SK-N-SH (cell line): ENCODE results near the gene RBMS3. TPM values are rescaled to one million over a fixed set of nuclear protein-coding genes. Genes with fewer than 3 reads are reported as not detected.

Experiments
- CTCF ChIA-PET: fragments of 300-600, 350-600 bp; formaldehyde crosslinking; extraction: SDS; loops from one replicate; lab custom pipeline; 2021; lab: Yijun Ruan, JAX
- POLR2A ChIA-PET: fragments of 350-600 bp; sonication (Branson Sonifier 250); formaldehyde crosslinking; extraction: SDS; loops from one replicate; lab custom pipeline; 2020; ENCODE audit warnings: antibody characterized with exemption, inconsistent platforms; lab: Yijun Ruan, JAX
- DNase-seq: peaks from one replicate; pipeline ENCODE4 v3.0.0; 2012
- H2AFZ ChIP-seq: fragments of 200-600 bp; sonication (generic); 2 replicates; pipeline ENCODE4 v1.8.1; 2016; ENCODE audit warnings: antibody characterized with exemption, mild to moderate bottlenecking, low read depth
- H3F3A ChIP-seq: fragments of 200-600 bp; sonication (generic); replicated peaks from 2 replicates; pipeline ENCODE3; 2016; ENCODE audit warnings: antibody characterized with exemption, mild to moderate bottlenecking; ENCODE audit not compliant: insufficient read depth
- H3K27ac ChIP-seq, 2 experiments: fragments of 200-500 bp in 1 of 2; fragments of 200-600 bp in 1 of 2; sonication (Bioruptor generic) in 1 of 2; sonication (generic), shearing (Covaris generic) in 1 of 2; 2 replicates each; pipeline versions ENCODE4 v1.5.1 to v1.6.1; 2014 to 2016; ENCODE audit warnings: low read depth in 2 of 2, inconsistent platforms in 1 of 2, low read length in 1 of 2, mild to moderate bottlenecking in 1 of 2, mixed read lengths in 1 of 2
- H3K27me3 ChIP-seq: fragments of 200-600 bp; sonication (generic), shearing (Covaris generic); 2 replicates; pipeline ENCODE4 v1.6.1; 2016; ENCODE audit warnings: mixed run types; ENCODE audit not compliant: insufficient read depth
- H3K36me3 ChIP-seq, 2 experiments: fragments of 200-500 bp in 1 of 2; fragments of 200-600 bp in 1 of 2; sonication (Bioruptor generic) in 1 of 2; sonication (generic) in 1 of 2; replicated peaks in 1 of 2; 2 replicates each; pipeline versions ENCODE3 to v1.5.1; 2014 to 2016; ENCODE audit warnings: low read length in 1 of 2, mild to moderate bottlenecking in 1 of 2; ENCODE audit not compliant: insufficient read depth in 2 of 2, control insufficient read depth in 1 of 2
- H3K4me1 ChIP-seq, 2 experiments: fragments of 200-500 bp in 1 of 2; fragments of 200-600 bp in 1 of 2; sonication (Bioruptor generic) in 1 of 2; sonication (generic), shearing (Covaris generic) in 1 of 2; 2 replicates each; pipeline versions ENCODE4 v1.5.1 to v1.6.1; 2014 to 2016; ENCODE audit warnings: low read depth in 1 of 2, low read length in 1 of 2, mixed run types in 1 of 2; ENCODE audit not compliant: insufficient read depth in 2 of 2, control insufficient read depth in 1 of 2
- H3K4me2 ChIP-seq: fragments of 200-600 bp; sonication (generic), shearing (Covaris generic); 2 replicates; pipeline ENCODE4 v1.6.1; 2017; ENCODE audit warnings: mixed run types
- H3K4me3 ChIP-seq, 2 experiments: fragments of 200-500 bp in 1 of 2; fragments of 200-600 bp in 1 of 2; sonication (Bioruptor generic) in 1 of 2; sonication (generic), shearing (Covaris generic) in 1 of 2; 2 replicates each; pipeline versions ENCODE4 v1.5.1 to v1.8.1; 2014 to 2016; ENCODE audit warnings: low read depth in 2 of 2, inconsistent platforms in 1 of 2, low read length in 1 of 2, mild to moderate bottlenecking in 1 of 2, mixed read lengths in 1 of 2, moderate library complexity in 1 of 2
- H3K79me2 ChIP-seq: fragments of 200-600 bp; sonication (generic); 2 replicates; pipeline ENCODE4 v1.8.1; 2017; ENCODE audit warnings: mild to moderate bottlenecking; ENCODE audit not compliant: insufficient read depth
- H3K9ac ChIP-seq: fragments of 200-600 bp; sonication (generic); 2 replicates; pipeline ENCODE4 v1.6.1; 2017; ENCODE audit warnings: mixed run types
- H3K9me2 ChIP-seq: fragments of 200-600 bp; sonication (generic); 2 replicates; pipeline ENCODE4 v1.6.1; 2017; ENCODE audit warnings: mixed run types
- H3K9me3 ChIP-seq: fragments of 200-600 bp; sonication (generic); 2 replicates; pipeline ENCODE4 v1.6.1; 2017; ENCODE audit warnings: mixed run types, mild to moderate bottlenecking, moderate library complexity
- H4K20me1 ChIP-seq: fragments of 200-600 bp; sonication (generic); 2 replicates; pipeline ENCODE4 v1.6.1; 2017; ENCODE audit warnings: mild to moderate bottlenecking, mixed run types; ENCODE audit not compliant: insufficient read depth
- FOSL2 ChIP-seq: IDR thresholded peaks from 2 replicates; pipeline ENCODE4 v1.4.0; 2012; ENCODE audit warnings: low read depth, mild to moderate bottlenecking, moderate library complexity, borderline replicate concordance
- NRF1 ChIP-seq: IDR thresholded peaks from 2 replicates; pipeline ENCODE4 v1.6.1; 2012; ENCODE audit warnings: low read depth, mild to moderate bottlenecking, low read length
- POLR2AphosphoS5 ChIP-seq: IDR thresholded peaks from 2 replicates; pipeline ENCODE4 v1.6.1; 2012; ENCODE audit warnings: low read depth, low read length
- RXRA ChIP-seq: IDR thresholded peaks from 2 replicates; pipeline ENCODE4 v1.4.0; 2012; ENCODE audit warnings: low read depth, mild to moderate bottlenecking, borderline replicate concordance
- SIN3A ChIP-seq: IDR thresholded peaks from 2 replicates; pipeline ENCODE4 v1.6.1; 2012; ENCODE audit warnings: low read depth, mild to moderate bottlenecking, low read length, moderate library complexity, borderline replicate concordance
- SMC3 ChIP-seq: IDR thresholded peaks from 2 replicates; pipeline ENCODE4 v1.6.1; 2012; ENCODE audit warnings: low read depth, low read length, improper control_type of control experiment
- TCF12 ChIP-seq: IDR thresholded peaks from 2 replicates; pipeline ENCODE4 v1.4.0; 2012
- TEAD4 ChIP-seq: IDR thresholded peaks from 2 replicates; pipeline ENCODE4 v1.4.0; 2012; ENCODE audit warnings: mild to moderate bottlenecking, borderline replicate concordance; ENCODE audit not compliant: insufficient read depth
- WGBS: methylation state at CpG from one replicate; pipeline ENCODE4 v1.1.6; 2017; ENCODE audit warnings: low lambda C conversion rate; 5-methylcytosine and 5-hydroxymethylcytosine counted together
- polyA plus RNA-seq, 3 experiments: library from polyadenylated mRNA; depleted of rRNA; stranded (reverse); fragments of >200 nt; gene quantifications; 2 replicates each; pipeline ENCODE4 v1.2.3, GENCODE V29; 2012
- TF ChIP-seq, protein P1 (sequence below): IDR thresholded peaks from 2 replicates; pipeline ENCODE4 v1.4.0; 2012; ENCODE audit warnings: low read depth, borderline replicate concordance
- TF ChIP-seq, protein P2 (sequence below): IDR thresholded peaks from 2 replicates; pipeline ENCODE4 v1.6.1; 2012; ENCODE audit warnings: mild to moderate bottlenecking, low read depth, low read length, moderate library complexity
- TF ChIP-seq, protein P3 (sequence below): IDR thresholded peaks from 2 replicates; pipeline ENCODE4 v1.4.0; 2012; ENCODE audit warnings: low read depth

The RBMS3 gene
- polyA plus RNA-seq, 1 of the 3 experiments (the other 2 are of a cell fraction): 8.2 TPM

DNA sequence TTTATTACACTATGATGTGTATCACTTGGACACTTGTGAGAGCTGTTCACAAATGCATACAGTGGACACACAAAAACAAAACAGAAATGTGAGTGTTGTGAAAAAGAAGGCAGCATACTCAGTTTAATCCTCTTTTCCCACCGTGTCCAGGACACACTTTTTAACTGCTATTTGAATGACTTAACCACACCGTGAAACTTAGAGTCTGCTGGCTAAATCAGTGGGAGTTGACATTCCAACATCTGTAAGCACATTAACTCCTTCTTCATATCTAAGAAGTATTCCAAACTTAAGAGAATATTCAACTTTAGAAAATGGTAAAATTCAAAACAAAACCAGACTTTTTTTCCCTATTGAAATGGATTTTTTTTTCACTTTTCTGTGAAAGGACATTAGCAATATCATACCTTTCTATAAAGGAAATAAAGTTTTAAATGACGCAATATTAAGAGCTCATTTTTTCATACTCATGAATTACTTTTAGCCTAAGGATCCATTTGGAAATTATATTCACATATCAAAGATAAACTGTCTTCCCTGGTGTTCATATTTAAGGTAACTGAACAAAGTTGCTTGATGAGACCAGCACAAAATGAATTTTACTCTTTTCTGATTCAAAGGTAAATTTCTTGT lies 316.6 kb downstream of the RBMS3 start (continued):
- no peak for TF ChIP-seq RXRA
- TF ChIP-seq TEAD4: no peak
- TF ChIP-seq, protein P1, sequence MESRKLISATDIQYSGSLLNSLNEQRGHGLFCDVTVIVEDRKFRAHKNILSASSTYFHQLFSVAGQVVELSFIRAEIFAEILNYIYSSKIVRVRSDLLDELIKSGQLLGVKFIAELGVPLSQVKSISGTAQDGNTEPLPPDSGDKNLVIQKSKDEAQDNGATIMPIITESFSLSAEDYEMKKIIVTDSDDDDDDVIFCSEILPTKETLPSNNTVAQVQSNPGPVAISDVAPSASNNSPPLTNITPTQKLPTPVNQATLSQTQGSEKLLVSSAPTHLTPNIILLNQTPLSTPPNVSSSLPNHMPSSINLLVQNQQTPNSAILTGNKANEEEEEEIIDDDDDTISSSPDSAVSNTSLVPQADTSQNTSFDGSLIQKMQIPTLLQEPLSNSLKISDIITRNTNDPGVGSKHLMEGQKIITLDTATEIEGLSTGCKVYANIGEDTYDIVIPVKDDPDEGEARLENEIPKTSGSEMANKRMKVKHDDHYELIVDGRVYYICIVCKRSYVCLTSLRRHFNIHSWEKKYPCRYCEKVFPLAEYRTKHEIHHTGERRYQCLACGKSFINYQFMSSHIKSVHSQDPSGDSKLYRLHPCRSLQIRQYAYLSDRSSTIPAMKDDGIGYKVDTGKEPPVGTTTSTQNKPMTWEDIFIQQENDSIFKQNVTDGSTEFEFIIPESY: no peak
- TF ChIP-seq TCF12: no peak
- TF ChIP-seq POLR2AphosphoS5: no peak
- no peak for TF ChIP-seq SIN3A

DNA sequence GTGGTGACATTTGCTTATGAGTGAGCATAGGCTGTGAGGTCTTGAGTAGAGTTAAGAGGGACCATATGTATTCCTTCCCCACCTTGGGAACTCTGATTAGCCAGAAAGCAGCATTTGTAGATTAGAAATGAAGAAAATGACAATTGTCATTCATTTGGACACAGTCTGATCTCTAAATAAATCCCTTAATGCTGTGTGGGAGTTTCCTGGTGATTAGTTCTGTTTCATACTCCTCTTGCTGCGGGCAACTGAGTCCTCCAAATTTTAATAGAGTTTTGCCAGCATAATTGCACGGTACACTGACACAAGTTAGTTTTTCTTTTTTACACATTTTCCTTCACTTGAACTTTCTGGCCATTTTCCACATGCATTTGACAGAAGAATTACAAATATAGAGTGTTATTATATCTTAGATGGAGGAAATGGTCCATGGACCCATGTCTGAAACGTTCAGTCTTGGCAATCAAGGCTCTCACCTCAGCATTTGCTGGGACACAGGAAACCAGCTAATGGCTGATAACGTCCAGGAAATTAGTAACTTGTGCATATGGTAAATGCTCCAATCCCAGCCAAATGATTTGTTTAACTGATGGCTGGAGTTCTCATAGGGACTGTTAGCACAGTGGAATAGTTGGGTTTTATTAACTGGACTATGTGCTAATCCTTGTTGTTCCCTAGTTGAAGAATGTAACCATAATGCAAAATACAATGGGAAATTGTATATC lies 321.2 kb downstream of the RBMS3 start:
- Histone ChIP-seq H4K20me1 (no peaks in the 10 kb centered on the region), H3K79me2 (peaks cover 33% of the 10 kb centered on the region), H3K9me3 (no peaks in the 10 kb centered on the region), H3K4me3 (no peak overlapping the region), H3K36me3 (peaks cover 2 to 4% of the 10 kb centered on the region in 2 experiments), H3K9me2 (no peaks in the 10 kb centered on the region), H2AFZ (no peak overlapping the region), H3K27me3 (no peaks in the 10 kb centered on the region), H3K4me1 (peaks cover 5 to 7% of the 10 kb centered on the region in 2 experiments; a peak in 3 of 4 replicates), H3K27ac (peak overlapping the region in 1 of 2 experiments; percentile 74; a peak in 2 of 4 replicates), H3K9ac (no peak overlapping the region), H3K4me2 (no peak overlapping the region), H3F3A (no peaks in the 10 kb centered on the region)
- ChIA-PET CTCF (no interaction called here), POLR2A (no interaction called here)
- no peak for DNase-seq
- 77% methylated on average over 4 of the region's 4 CpGs for WGBS
- TF ChIP-seq FOSL2 (no peak), RXRA (no peak)

DNA sequence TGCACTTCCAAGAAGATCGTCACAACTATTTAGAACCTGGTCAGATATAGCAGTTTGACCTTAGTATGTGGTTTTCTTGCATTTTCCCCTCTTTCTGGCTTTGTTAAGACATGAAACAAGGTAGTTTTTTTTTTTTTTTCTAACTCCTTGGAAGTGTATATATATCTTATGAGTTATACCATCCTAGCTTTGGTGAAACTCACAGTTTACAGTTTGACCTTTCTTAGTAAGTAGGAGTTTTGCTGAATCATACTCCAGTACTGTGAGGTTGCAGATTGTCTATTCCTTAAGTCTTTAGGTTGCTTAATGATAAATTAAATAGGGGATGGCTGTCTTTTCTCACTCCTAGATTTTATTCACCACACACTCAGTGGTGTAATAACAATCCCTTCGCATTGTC lies 325.0 kb downstream of the RBMS3 start:
- ChIA-PET POLR2A (no interaction called here), CTCF (interaction anchor here (1.0 kb wide), 1 partner anchor 75 kb away, joined by 3 read pairs; no protein-coding TSS in a partner anchor)
- Histone ChIP-seq H3K9me2 (no peaks in the 10 kb centered on the region), H3K27ac (peak overlapping the region in 1 of 2 experiments; percentile 64; a peak in 2 of 4 replicates), H3K4me1 (peaks cover 13 to 15% of the 10 kb centered on the region in 2 experiments; a peak in 3 of 4 replicates), H3K9me3 (no peaks in the 10 kb centered on the region), H3F3A (no peaks in the 10 kb centered on the region), H3K79me2 (peaks cover 40% of the 10 kb centered on the region), H2AFZ (no peak overlapping the region), H3K27me3 (no peaks in the 10 kb centered on the region), H3K36me3 (no peaks in the 10 kb centered on the region), H3K4me2 (no peak overlapping the region), H4K20me1 (peaks cover 3% of the 10 kb centered on the region; the same call in 1 of the 2 replicates), H3K9ac (no peak overlapping the region), H3K4me3 (no peak overlapping the region)
- DNase-seq: no peak
- TF ChIP-seq SMC3 (no peak), NRF1 (no peak), FOSL2 (no peak), TEAD4 (no peak)
- TF ChIP-seq, protein P2, sequence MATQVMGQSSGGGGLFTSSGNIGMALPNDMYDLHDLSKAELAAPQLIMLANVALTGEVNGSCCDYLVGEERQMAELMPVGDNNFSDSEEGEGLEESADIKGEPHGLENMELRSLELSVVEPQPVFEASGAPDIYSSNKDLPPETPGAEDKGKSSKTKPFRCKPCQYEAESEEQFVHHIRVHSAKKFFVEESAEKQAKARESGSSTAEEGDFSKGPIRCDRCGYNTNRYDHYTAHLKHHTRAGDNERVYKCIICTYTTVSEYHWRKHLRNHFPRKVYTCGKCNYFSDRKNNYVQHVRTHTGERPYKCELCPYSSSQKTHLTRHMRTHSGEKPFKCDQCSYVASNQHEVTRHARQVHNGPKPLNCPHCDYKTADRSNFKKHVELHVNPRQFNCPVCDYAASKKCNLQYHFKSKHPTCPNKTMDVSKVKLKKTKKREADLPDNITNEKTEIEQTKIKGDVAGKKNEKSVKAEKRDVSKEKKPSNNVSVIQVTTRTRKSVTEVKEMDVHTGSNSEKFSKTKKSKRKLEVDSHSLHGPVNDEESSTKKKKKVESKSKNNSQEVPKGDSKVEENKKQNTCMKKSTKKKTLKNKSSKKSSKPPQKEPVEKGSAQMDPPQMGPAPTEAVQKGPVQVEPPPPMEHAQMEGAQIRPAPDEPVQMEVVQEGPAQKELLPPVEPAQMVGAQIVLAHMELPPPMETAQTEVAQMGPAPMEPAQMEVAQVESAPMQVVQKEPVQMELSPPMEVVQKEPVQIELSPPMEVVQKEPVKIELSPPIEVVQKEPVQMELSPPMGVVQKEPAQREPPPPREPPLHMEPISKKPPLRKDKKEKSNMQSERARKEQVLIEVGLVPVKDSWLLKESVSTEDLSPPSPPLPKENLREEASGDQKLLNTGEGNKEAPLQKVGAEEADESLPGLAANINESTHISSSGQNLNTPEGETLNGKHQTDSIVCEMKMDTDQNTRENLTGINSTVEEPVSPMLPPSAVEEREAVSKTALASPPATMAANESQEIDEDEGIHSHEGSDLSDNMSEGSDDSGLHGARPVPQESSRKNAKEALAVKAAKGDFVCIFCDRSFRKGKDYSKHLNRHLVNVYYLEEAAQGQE: no peak
- TF ChIP-seq, protein P3, sequence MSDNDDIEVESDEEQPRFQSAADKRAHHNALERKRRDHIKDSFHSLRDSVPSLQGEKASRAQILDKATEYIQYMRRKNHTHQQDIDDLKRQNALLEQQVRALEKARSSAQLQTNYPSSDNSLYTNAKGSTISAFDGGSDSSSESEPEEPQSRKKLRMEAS: no peak
- TF ChIP-seq, protein P1: no peak
- WGBS: 92% methylated on average over 2 of the region's 2 CpGs
